Measurements from ENCODE around the gene TMEM89. TPM values are rescaled to one million over a fixed set of nuclear protein-coding genes. Genes with fewer than 3 reads are reported as not detected.

The TMEM89 gene
- total and polyA plus RNA-seq, 2 experiments from 2014 or later = not detected

DNA sequence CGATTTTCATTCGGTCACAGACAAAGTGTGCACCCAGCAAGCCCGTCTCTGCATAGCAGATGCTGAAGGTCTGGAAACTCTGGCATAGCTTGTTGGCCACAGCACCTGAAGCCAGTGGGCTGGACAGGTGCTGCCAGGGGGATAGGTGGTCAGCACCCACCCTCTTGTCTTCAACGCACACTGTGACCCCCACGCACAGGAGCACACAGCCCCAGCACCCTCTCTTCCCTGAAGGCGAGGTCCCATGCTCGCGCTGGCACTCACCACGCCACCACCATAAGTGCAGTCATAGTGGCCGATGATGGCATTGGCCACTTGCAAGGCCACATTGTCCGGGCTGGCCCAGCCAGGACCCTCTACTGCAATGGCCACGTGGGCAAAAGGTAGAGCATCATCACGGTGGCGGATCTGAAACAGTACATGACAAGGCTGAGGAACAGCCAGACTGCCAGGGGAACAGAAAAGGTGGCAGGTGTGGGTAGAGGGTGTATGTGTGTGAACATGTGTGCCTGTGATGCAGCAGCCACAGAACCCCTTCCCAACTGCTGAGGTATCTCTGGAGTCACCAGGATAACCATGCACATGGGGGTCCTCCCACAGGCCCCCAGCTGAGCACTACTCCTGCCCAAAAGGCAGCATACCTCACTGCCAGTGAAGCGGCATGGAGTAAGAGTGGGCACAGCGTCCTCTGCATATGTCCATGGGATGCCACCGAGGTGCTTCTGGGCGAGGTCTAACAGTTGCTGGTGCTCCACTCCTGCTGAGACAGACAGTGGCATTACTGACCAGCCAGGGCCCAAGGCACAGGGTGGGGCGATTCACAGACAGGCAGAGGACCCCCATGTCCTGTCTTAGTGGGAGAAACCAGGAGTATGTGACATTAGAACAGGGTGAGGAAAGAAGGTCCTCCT, 20.6 kb downstream of the TMEM89 start:
- H3K27ac Mint-ChIP-seq = no peak overlapping the region

More for the DNA sequence above, 20.6 kb downstream of the TMEM89 start:
- ATAC-seq (no peak), DNase-seq (ENCODE audit: low spot score) (no peak)
- Histone ChIP-seq H4K20me1 (replicated peaks; ENCODE audit: insufficient read depth) (peaks cover 7% of the 10 kb centered on the region), H3K27me3 (ENCODE audit: insufficient read depth) (no peaks in the 10 kb centered on the region), H3K36me3 (ENCODE audit: insufficient read depth) (peaks cover 23% of the 10 kb centered on the region), H3K27ac (ENCODE audit: low read depth) (no peak overlapping the region), H3K79me2 (replicated peaks; ENCODE audit: insufficient read depth) (peaks cover 9% of the 10 kb centered on the region; the same call in 1 of the 2 replicates), H3K4me2 (no peak overlapping the region), H3K4me1 (ENCODE audit: insufficient read depth) (peaks cover 3% of the 10 kb centered on the region; the same call in 1 of the 2 replicates), H3K9me2 (ENCODE audit: insufficient read depth) (no peaks in the 10 kb centered on the region), H3K4me3 (no peak overlapping the region), H2AFZ (no peak overlapping the region), H3F3A (replicated peaks; ENCODE audit: low read depth) (0 out of 2 replicates have a peak, but pooled peaks cover 2% of the 10 kb centered on the region)
- peaks cover 80% of the 10 kb centered on the region for H3K36me3 Mint-ChIP-seq (ENCODE audit: low read depth)
- no peak overlapping the region for H3K4me3 Mint-ChIP-seq
- H3K9me3 Mint-ChIP-seq = no peaks in the 10 kb centered on the region
- H3K4me1 Mint-ChIP-seq = peaks cover 4% of the 10 kb centered on the region
- TF ChIP-seq ZNF331 (CRISPR knock-in tag; IDR thresholded peaks at IDR 0.05; ENCODE audit: low read depth) = no peak
- TF ChIP-seq EZH2 (IDR thresholded peaks at IDR 0.05; ENCODE audit: low read depth, unreplicated experiment) = no peak
- TF ChIP-seq CREB1 (CRISPR knock-in tag; IDR thresholded peaks at IDR 0.05; ENCODE audit: low read depth) = no peak
- TF ChIP-seq, protein P1, sequence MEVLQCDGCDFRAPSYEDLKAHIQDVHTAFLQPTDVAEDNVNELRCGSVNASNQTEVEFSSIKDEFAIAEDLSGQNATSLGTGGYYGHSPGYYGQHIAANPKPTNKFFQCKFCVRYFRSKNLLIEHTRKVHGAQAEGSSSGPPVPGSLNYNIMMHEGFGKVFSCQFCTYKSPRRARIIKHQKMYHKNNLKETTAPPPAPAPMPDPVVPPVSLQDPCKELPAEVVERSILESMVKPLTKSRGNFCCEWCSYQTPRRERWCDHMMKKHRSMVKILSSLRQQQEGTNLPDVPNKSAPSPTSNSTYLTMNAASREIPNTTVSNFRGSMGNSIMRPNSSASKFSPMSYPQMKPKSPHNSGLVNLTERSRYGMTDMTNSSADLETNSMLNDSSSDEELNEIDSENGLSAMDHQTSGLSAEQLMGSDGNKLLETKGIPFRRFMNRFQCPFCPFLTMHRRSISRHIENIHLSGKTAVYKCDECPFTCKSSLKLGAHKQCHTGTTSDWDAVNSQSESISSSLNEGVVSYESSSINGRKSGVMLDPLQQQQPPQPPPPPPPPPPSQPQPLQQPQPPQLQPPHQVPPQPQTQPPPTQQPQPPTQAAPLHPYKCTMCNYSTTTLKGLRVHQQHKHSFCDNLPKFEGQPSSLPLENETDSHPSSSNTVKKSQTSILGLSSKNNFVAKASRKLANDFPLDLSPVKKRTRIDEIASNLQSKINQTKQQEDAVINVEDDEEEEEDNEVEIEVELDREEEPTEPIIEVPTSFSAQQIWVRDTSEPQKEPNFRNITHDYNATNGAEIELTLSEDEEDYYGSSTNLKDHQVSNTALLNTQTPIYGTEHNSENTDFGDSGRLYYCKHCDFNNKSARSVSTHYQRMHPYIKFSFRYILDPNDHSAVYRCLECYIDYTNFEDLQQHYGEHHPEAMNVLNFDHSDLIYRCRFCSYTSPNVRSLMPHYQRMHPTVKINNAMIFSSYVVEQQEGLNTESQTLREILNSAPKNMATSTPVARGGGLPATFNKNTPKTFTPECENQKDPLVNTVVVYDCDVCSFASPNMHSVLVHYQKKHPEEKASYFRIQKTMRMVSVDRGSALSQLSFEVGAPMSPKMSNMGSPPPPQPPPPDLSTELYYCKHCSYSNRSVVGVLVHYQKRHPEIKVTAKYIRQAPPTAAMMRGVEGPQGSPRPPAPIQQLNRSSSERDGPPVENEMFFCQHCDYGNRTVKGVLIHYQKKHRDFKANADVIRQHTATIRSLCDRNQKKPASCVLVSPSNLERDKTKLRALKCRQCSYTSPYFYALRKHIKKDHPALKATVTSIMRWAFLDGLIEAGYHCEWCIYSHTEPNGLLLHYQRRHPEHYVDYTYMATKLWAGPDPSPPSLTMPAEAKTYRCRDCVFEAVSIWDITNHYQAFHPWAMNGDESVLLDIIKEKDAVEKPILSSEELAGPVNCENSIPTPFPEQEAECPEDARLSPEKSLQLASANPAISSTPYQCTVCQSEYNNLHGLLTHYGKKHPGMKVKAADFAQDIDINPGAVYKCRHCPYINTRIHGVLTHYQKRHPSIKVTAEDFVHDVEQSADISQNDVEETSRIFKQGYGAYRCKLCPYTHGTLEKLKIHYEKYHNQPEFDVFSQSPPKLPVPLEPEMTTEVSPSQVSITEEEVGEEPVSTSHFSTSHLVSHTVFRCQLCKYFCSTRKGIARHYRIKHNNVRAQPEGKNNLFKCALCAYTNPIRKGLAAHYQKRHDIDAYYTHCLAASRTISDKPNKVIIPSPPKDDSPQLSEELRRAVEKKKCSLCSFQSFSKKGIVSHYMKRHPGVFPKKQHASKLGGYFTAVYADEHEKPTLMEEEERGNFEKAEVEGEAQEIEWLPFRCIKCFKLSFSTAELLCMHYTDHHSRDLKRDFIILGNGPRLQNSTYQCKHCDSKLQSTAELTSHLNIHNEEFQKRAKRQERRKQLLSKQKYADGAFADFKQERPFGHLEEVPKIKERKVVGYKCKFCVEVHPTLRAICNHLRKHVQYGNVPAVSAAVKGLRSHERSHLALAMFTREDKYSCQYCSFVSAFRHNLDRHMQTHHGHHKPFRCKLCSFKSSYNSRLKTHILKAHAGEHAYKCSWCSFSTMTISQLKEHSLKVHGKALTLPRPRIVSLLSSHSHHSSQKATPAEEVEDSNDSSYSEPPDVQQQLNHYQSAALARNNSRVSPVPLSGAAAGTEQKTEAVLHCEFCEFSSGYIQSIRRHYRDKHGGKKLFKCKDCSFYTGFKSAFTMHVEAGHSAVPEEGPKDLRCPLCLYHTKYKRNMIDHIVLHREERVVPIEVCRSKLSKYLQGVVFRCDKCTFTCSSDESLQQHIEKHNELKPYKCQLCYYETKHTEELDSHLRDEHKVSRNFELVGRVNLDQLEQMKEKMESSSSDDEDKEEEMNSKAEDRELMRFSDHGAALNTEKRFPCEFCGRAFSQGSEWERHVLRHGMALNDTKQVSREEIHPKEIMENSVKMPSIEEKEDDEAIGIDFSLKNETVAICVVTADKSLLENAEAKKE (CRISPR knock-in tag; IDR thresholded peaks at IDR 0.05) = no peak
- no peak for TF ChIP-seq NANOG (IDR thresholded peaks at IDR 0.05; ENCODE audit: borderline replicate concordance)
- TF ChIP-seq STAT1 (IDR thresholded peaks at IDR 0.05; ENCODE audit: unreplicated experiment) = no peak
- TF ChIP-seq, protein P2, sequence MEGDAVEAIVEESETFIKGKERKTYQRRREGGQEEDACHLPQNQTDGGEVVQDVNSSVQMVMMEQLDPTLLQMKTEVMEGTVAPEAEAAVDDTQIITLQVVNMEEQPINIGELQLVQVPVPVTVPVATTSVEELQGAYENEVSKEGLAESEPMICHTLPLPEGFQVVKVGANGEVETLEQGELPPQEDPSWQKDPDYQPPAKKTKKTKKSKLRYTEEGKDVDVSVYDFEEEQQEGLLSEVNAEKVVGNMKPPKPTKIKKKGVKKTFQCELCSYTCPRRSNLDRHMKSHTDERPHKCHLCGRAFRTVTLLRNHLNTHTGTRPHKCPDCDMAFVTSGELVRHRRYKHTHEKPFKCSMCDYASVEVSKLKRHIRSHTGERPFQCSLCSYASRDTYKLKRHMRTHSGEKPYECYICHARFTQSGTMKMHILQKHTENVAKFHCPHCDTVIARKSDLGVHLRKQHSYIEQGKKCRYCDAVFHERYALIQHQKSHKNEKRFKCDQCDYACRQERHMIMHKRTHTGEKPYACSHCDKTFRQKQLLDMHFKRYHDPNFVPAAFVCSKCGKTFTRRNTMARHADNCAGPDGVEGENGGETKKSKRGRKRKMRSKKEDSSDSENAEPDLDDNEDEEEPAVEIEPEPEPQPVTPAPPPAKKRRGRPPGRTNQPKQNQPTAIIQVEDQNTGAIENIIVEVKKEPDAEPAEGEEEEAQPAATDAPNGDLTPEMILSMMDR (conservative IDR thresholded peaks at IDR 0.05; ENCODE audit: low read depth in 2 of 2) = no peak
- TF ChIP-seq JUNB (IDR thresholded peaks at IDR 0.05; ENCODE audit: unreplicated experiment) = no peak
- peaks cover 15% of the 10 kb centered on the region for H3K27me3 Mint-ChIP-seq (ENCODE audit: insufficient read depth, low read depth, poor library complexity)

Measured in GM23338 (cell line).